ENCODE results near the gene ARL8A.

GRCh38 chr1:202164271-202165037 is 19.9 kb upstream of the ARL8A start:
- no peak for TF ChIP-seq POLR2AphosphoS5 (IDR thresholded peaks at IDR 0.05)
- TF ChIP-seq, protein P1, sequence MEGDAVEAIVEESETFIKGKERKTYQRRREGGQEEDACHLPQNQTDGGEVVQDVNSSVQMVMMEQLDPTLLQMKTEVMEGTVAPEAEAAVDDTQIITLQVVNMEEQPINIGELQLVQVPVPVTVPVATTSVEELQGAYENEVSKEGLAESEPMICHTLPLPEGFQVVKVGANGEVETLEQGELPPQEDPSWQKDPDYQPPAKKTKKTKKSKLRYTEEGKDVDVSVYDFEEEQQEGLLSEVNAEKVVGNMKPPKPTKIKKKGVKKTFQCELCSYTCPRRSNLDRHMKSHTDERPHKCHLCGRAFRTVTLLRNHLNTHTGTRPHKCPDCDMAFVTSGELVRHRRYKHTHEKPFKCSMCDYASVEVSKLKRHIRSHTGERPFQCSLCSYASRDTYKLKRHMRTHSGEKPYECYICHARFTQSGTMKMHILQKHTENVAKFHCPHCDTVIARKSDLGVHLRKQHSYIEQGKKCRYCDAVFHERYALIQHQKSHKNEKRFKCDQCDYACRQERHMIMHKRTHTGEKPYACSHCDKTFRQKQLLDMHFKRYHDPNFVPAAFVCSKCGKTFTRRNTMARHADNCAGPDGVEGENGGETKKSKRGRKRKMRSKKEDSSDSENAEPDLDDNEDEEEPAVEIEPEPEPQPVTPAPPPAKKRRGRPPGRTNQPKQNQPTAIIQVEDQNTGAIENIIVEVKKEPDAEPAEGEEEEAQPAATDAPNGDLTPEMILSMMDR (IDR thresholded peaks at IDR 0.05): no peak
- no peak for TF ChIP-seq POLR2A (IDR thresholded peaks at IDR 0.05; ENCODE audit: low read depth)
- TF ChIP-seq EP300 (IDR thresholded peaks at IDR 0.05): no peak
